CMK (cell line): ENCODE data around the gene TMIGD1.

ENCODE experiments used
- DNase-seq: peaks from one replicate; pipeline ENCODE4 v3.0.0-alpha.2; 2010; ENCODE audit warnings: low read depth

The TMIGD1 gene

DNA sequence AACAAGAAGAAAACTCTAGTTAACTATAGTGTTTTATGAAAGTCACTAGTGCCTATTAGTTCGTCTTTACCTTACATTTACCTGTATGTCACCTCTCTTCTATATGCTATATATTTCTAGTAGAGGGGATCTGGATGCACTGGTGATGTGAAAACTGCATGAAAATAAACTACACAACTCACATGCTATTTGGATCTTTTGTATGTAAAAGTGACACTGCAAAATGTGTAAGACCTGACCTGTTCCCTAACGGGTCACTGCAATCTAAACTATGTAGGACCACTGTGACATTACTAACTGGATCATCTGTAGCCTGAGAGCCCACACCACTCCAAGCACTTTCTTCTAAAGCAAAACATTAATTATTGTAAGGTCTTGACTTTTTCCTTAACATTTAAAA is 43.8 kb downstream of the TMIGD1 start:
- no peak for DNase-seq

GRCh38 chr17:30279156-30279555 is 54.7 kb downstream of the TMIGD1 start:
- DNase-seq = no peak

DNA sequence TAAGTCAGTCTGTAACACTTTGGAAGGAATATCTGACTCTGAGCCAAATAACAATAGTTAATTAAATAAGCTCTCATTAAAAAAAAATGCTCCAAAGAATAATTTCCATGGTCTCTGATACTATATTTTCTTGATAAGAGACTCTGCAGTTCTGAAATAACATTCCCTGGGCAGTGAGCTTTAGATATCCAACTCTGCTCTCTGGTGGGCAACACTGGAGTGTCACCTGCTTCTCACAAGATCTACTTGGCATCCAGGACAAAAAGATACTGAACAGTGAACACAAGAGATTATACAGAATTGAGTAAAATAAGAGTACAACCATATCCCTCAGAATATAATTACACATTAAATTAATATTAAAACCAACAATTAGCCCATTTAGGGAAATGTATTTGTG is 55.8 kb downstream of the TMIGD1 start:
- DNase-seq = no peak

DNA sequence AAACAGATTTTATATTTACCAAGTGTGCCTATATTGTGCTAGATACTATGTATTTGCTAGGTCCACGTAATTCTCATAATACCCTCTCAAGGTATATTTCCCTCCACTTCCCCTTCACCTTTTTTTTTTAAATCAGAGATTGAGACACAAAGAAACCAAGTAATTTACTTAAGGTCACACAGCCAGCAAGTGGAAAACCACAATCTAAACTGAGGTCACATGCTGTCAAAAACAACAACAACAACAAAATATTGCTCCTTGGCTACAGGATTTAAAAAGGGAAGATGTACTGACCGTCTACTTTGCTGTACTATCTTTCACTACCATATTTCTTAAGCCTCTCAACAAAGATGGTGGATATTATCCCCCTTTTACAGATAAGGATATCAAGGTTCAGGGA is 57.9 kb downstream of the TMIGD1 start:
- DNase-seq = no peak

DNA sequence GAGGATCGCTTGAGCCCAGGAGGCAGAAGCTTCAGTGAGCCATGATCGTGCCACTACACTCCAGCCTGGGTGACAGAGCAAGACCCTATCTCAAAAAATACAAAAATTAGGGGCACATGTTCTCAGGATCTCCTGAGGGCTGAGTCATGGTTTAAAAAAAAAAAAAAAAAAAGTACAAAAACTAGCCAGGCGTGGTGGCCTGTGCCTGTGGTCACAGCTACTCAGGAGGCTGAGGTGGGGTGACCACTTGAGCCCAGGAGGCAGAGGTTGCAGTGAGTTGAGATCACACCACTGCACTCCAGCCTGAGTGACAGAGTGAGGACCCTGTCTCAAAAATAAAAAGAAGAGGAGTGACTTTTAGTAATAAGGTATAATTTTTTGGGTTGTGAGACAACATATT is 59.0 kb downstream of the TMIGD1 start:
- no peak for DNase-seq

DNA sequence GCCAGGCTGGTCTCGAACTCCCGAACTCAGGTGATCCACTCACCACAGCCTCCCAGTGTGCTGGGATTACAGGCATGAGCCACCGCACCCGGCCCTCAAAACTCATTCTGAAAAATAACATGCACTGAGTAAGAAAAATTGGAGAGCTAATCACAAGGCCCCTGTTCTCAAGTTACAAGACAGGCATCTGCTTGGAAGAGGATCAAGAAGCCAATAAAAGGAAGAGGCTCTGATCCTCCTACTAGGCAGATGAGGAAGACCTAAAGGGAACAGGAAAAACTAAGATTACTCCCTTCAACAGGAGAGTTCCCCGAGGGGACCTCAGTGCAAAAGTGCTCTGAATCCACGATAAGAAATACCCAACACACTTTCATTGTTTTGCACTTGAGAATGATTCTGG is 60.5 kb downstream of the TMIGD1 start:
- no peak for DNase-seq

DNA sequence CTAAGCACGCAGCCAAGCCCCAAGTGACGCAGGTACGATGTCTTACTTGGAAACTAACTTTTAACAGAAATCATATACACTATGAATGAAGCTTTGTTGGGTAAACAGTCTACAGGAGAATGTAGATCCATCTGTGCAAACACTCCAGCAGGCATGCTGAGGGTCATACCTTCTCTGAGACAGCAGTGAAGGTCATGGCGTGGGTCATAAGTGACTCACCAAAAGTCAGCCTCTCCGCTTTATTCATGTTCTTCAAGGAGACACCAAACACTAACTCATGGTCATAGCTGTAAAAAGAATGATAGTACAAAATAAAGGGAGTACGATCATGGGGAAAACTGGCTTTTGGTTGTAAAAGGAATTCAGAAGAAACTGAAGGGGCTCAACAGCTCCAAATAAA is 62.8 kb downstream of the TMIGD1 start:
- DNase-seq = no peak

- no peak for DNase-seq
These were observed 66.2 kb downstream of the TMIGD1 start for GRCh38 chr17:30267625-30268024.
